ENCODE results near the gene AGPAT3. TPM values are rescaled to one million over a fixed set of nuclear protein-coding genes. Genes with fewer than 3 reads are reported as not detected.
A peak's percentile ranks its signal among the peaks of the same experiment; 100 is the strongest.

AGPAT3 gene
- total RNA-seq, 1 experiment from 2014 or later, result 9.2 TPM

DNA sequence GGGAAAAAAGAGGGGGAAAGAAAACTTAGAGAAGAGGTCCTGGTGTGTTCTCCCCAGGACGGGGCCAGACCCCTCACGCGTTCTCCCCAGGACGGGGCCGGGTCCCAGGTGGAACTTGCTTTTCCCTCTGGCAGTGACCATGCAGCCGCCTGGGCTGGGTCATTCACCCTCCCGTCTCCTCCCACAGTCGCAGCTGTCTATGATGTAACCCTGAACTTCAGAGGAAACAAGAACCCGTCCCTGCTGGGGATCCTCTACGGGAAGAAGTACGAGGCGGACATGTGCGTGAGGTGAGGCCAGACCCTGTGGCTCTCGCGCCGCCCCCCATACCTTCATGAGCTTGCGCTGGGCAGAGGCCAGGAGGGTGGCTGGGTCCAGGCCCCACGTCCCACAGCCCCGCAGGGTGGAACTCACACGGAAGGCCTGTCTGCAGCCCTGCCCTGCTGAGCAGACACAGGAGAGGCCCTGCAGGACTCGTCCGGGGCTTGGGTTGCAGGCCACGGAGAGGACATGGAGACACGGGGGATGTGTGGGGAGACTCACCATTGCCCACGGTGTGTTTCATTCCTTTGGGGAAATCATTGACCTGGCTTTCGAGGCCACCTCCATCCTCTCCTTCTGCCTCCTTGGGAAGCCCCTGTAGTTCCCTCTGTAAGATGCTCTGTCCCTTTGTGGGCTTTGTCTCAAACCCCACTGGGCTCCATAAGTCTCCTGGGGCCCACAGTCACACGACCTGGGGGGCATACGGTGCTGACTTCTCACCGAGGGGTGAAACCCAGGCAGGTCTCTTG, 106.4 kb downstream of the AGPAT3 start:
- DNase-seq, result peak; percentile 69
- no peak overlapping the region for H3K4me3 ChIP-seq (ENCODE audit: insufficient read depth, low read depth, low read length)
- no peaks in the 10 kb centered on the region for H3K36me3 ChIP-seq (replicated peaks; ENCODE audit: control insufficient read depth, insufficient read depth, low read length)
- no peaks in the 10 kb centered on the region for H3K27me3 ChIP-seq (ENCODE audit: control insufficient read depth, insufficient read depth, low read length)

DNA sequence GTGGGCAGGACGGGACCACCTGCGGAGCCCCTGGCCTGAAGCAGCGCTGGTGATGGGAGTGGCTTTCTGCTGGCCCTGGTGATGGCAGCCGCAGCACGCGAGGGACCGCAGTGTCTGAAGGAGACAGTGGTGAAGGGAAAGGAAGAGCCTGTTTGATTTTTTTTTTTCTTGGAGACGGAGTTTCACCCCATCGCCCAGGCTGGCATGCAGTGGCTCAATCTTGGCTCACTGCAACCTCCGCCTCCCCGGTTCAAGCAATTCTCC, 106.9 kb downstream of the AGPAT3 start:
- DNase-seq, result no peak
- Histone ChIP-seq H3K36me3 (replicated peaks; ENCODE audit: control insufficient read depth, insufficient read depth, low read length) (no peaks in the 10 kb centered on the region), H3K4me3 (ENCODE audit: insufficient read depth, low read depth, low read length) (no peak overlapping the region), H3K27me3 (ENCODE audit: control insufficient read depth, insufficient read depth, low read length) (no peaks in the 10 kb centered on the region)

DNA sequence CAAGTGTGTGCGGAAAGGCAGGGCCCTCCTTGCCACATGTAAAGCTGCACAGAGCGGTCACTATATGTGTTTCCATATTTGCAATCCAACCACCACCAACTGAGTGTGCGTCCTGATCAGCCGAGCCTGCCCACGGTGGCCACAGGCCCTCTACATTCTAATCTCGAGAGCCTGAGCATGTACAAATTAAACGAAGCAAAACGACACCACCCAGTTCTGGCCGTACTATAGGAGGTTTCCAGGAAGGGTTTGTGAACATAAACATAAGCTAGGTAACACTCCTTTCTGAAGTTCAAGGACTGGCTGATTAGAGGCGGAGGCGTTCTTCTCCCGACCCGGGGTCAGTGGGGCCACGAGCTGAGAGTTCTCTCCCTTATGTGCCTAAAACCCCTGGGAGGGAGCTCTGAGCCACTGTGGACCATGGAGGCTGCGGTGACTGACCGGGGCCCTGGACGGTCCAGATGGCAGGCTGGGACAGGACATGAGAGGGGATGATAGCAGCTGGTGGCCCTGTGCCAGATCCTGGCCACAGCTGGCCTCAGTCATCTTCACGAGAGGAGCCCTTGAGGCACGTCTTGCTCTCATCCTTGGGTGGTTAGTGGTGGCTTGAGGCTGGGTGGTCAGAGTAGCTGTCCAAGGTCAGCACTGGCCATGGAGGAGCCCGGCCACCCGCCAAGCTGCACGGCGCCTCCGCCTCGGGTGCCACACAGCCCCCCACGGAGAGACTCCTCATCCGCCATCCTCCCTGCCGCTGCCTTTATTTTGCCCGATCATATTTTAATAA, 108.0 kb downstream of the AGPAT3 start:
- no peaks in the 10 kb centered on the region for H3K36me3 ChIP-seq (replicated peaks; ENCODE audit: control insufficient read depth, insufficient read depth, low read length)
- DNase-seq, result peak; percentile 51
- no peaks in the 10 kb centered on the region for H3K27me3 ChIP-seq (ENCODE audit: control insufficient read depth, insufficient read depth, low read length)
- H3K4me3 ChIP-seq (ENCODE audit: insufficient read depth, low read depth, low read length), result no peak overlapping the region

DNA sequence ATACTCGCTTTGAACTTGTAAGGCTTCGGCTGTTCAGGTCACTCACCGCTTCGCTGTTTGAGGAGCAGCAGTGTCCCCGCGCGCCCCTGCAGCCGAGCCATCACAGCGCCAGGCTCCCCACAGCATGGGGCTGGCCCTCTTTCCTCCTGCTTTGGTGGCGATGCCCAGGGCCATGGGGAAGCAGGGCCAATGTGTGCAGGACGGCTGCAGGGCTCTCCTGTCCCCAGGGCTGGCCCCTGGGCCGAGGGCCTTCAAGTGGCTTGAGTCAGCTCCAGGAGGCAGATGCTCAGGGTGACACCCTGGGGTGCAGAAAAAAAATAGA, 108.6 kb downstream of the AGPAT3 start:
- peak; percentile 58 for DNase-seq
- Histone ChIP-seq H3K4me3 (ENCODE audit: insufficient read depth, low read depth, low read length) (no peak overlapping the region), H3K27me3 (ENCODE audit: control insufficient read depth, insufficient read depth, low read length) (no peaks in the 10 kb centered on the region), H3K36me3 (replicated peaks; ENCODE audit: control insufficient read depth, insufficient read depth, low read length) (no peaks in the 10 kb centered on the region)

DNA sequence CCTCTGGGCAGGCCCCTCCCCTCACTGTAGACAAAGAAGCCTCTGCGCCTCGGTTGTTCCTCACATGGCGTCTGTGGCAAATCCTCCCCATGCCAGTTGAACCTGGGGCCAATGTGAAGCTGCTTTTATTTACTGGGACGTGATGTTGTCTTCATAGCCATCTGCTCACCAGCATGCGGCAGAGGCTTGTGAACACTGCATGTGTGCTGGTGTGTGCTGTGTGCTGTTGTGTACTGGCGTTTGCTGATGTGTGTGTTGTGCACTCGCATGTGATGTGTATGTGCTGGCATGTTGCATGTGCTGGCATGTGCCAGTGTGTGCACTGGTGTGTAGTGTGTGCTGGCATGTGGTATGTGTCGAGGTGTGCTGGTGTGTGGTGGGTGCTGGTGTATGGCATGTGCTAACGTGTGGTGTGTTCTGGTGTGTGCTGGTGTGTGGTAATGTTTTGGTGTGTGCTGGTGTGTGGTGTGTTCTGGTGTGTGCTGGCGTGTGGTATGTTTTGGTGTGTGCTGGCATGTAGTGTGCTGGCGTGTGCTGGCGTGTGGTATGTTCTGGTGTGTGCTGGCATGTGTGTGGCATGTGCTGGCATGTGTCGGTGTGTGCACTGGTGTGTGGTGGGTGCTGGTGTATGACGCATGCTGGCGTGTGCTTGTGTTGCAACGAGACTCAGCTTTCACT, 109.9 kb downstream of the AGPAT3 start:
- Histone ChIP-seq H3K4me3 (ENCODE audit: insufficient read depth, low read depth, low read length) (no peak overlapping the region), H3K27me3 (ENCODE audit: control insufficient read depth, insufficient read depth, low read length) (no peaks in the 10 kb centered on the region), H3K36me3 (replicated peaks; ENCODE audit: control insufficient read depth, insufficient read depth, low read length) (no peaks in the 10 kb centered on the region)
- no peak for DNase-seq

DNA sequence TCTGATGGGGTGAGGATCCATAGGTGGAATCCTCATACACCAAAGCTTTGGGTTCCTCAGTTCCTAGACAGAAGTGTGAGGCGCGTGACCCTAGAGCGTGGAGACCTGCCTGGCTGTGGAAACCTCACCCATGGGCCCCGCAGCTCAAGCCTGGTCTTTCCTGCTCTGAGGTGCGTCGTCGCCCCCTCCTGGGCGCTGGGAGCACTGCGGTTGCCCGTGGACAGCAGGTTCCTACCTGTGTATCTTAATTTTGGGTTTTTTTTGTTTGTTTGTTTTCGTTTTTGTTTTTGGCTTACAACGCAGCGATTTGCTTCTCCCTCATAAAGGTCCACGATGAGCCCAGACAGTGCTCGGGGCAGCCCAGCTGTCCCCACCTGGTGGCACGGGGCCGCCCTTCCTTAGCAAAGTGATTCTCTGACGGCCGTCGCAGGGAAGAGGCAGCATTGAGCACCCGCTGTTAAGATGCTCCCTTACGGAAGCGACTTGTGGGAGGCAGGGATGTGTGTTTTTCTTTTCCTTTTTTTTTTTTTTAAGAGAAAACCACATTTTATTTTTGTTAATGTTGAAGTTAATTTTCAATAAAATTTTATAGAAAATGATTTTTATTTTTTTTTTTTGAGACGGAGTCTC, 110.6 kb downstream of the AGPAT3 start:
- peak; percentile 93 for DNase-seq
- Histone ChIP-seq H3K36me3 (replicated peaks; ENCODE audit: control insufficient read depth, insufficient read depth, low read length) (no peaks in the 10 kb centered on the region), H3K4me3 (ENCODE audit: insufficient read depth, low read depth, low read length) (no peak overlapping the region), H3K27me3 (ENCODE audit: control insufficient read depth, insufficient read depth, low read length) (no peaks in the 10 kb centered on the region)

GRCh38 chr21:43976661-43977060, 111.6 kb downstream of the AGPAT3 start:
- DNase-seq, result peak; percentile 29
- H3K27me3 ChIP-seq (ENCODE audit: control insufficient read depth, insufficient read depth, low read length), result no peaks in the 10 kb centered on the region
- no peaks in the 10 kb centered on the region for H3K36me3 ChIP-seq (replicated peaks; ENCODE audit: control insufficient read depth, insufficient read depth, low read length)
- no peak overlapping the region for H3K4me3 ChIP-seq (ENCODE audit: insufficient read depth, low read depth, low read length)

- H3K36me3 ChIP-seq (replicated peaks; ENCODE audit: control insufficient read depth, insufficient read depth, low read length), result no peaks in the 10 kb centered on the region
- peak; percentile 35 for DNase-seq
- no peaks in the 10 kb centered on the region for H3K27me3 ChIP-seq (ENCODE audit: control insufficient read depth, insufficient read depth, low read length)
- H3K4me3 ChIP-seq (ENCODE audit: insufficient read depth, low read depth, low read length), result no peak overlapping the region
These were observed 113.0 kb downstream of the AGPAT3 start for GRCh38 chr21:43978060-43978459.

DNA sequence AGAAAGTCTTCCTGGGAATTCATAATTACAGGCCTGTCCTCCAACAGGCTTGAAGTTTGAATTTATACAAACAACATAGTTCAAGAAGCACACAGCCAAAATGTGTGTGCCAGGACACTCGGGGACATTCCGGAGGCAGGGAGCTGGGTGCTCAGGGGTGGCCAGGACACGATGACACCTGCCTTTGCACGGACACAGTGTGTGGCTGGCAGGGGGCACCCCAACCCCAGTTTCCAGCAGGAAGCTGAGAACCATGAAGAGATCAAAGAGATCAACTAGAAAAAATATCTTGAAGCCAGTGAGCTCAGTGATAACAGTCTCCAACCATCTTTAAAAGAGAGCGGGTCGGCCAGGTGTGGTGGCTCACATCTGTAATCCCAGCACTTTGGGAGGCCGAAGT, 114.6 kb downstream of the AGPAT3 start:
- Histone ChIP-seq H3K27me3 (ENCODE audit: control insufficient read depth, insufficient read depth, low read length) (no peaks in the 10 kb centered on the region), H3K4me3 (ENCODE audit: insufficient read depth, low read depth, low read length) (no peak overlapping the region), H3K36me3 (replicated peaks; ENCODE audit: control insufficient read depth, insufficient read depth, low read length) (no peaks in the 10 kb centered on the region)
- peak; percentile 45 for DNase-seq

GRCh38 chr21:43981151-43981870, 116.3 kb downstream of the AGPAT3 start:
- Histone ChIP-seq H3K27me3 (ENCODE audit: control insufficient read depth, insufficient read depth, low read length) (no peaks in the 10 kb centered on the region), H3K36me3 (replicated peaks; ENCODE audit: control insufficient read depth, insufficient read depth, low read length) (no peaks in the 10 kb centered on the region), H3K4me3 (ENCODE audit: insufficient read depth, low read depth, low read length) (no peak overlapping the region)
- peak; percentile 61 for DNase-seq

- DNase-seq, result peak; percentile 80
- Histone ChIP-seq H3K27me3 (ENCODE audit: control insufficient read depth, insufficient read depth, low read length) (no peaks in the 10 kb centered on the region), H3K4me3 (ENCODE audit: insufficient read depth, low read depth, low read length) (no peak overlapping the region), H3K36me3 (replicated peaks; ENCODE audit: control insufficient read depth, insufficient read depth, low read length) (no peaks in the 10 kb centered on the region)
These were observed 116.8 kb downstream of the AGPAT3 start for GRCh38 chr21:43981871-43982210.

DNA sequence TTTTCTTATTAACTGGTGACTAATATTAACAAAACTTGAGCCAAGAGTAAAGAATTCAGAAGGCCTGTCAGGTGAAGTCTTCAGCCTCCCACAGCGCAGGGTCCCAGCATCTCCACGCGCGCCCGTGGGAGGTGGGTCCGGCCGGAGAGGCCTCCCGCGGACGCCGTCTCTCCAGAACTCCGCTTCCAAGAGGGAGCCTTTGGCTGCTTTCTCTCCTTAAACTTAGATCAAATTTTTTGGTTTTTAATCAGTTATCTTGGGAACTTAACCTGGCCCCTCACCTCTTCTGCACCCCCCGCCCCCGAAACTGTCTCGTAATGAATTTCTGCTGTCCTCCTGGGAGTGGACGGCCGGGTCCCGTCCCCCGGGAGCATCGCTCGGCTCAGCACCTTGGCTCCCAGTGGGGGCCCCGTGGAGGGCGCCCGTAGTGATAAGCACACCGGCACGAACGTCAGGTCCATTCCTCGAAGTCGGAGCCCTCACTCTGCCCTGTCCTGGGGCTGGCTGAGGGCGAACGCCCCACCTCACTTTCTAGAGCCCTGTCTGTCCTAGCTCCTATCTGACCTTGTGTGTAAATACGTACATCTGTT, 117.6 kb downstream of the AGPAT3 start:
- Histone ChIP-seq H3K36me3 (replicated peaks; ENCODE audit: control insufficient read depth, insufficient read depth, low read length) (no peaks in the 10 kb centered on the region), H3K4me3 (ENCODE audit: insufficient read depth, low read depth, low read length) (no peak overlapping the region), H3K27me3 (ENCODE audit: control insufficient read depth, insufficient read depth, low read length) (no peaks in the 10 kb centered on the region)
- DNase-seq, result peak; percentile 63

GRCh38 chr21:43983390-43983789, 118.4 kb downstream of the AGPAT3 start:
- Histone ChIP-seq H3K36me3 (replicated peaks; ENCODE audit: control insufficient read depth, insufficient read depth, low read length) (no peaks in the 10 kb centered on the region), H3K27me3 (ENCODE audit: control insufficient read depth, insufficient read depth, low read length) (no peaks in the 10 kb centered on the region), H3K4me3 (ENCODE audit: insufficient read depth, low read depth, low read length) (no peak overlapping the region)
- peak; percentile 57 for DNase-seq

GRCh38 chr21:43983860-43984420, 118.9 kb downstream of the AGPAT3 start:
- peak; percentile 61 for DNase-seq
- Histone ChIP-seq H3K27me3 (ENCODE audit: control insufficient read depth, insufficient read depth, low read length) (no peaks in the 10 kb centered on the region), H3K36me3 (replicated peaks; ENCODE audit: control insufficient read depth, insufficient read depth, low read length) (no peaks in the 10 kb centered on the region), H3K4me3 (ENCODE audit: insufficient read depth, low read depth, low read length) (no peak overlapping the region)

Data from H7 (cell line).